SK-N-SH (cell line): ENCODE results near the gene RASL11B. TPM values are rescaled to one million over a fixed set of nuclear protein-coding genes. Genes with fewer than 3 reads are reported as not detected.

Source experiments
- CTCF ChIA-PET: fragments of 300-600, 350-600 bp; formaldehyde crosslinking; extraction: SDS; loops from one replicate; lab custom pipeline; 2021; lab: Yijun Ruan, JAX
- POLR2A ChIA-PET: fragments of 350-600 bp; sonication (Branson Sonifier 250); formaldehyde crosslinking; extraction: SDS; loops from one replicate; lab custom pipeline; 2020; ENCODE audit warnings: antibody characterized with exemption, inconsistent platforms; lab: Yijun Ruan, JAX
- DNase-seq: peaks from one replicate; pipeline ENCODE4 v3.0.0; 2012
- H2AFZ ChIP-seq: fragments of 200-600 bp; sonication (generic); 2 replicates; pipeline ENCODE4 v1.8.1; 2016; ENCODE audit warnings: antibody characterized with exemption, mild to moderate bottlenecking, low read depth
- H3F3A ChIP-seq: fragments of 200-600 bp; sonication (generic); replicated peaks from 2 replicates; pipeline ENCODE3; 2016; ENCODE audit warnings: antibody characterized with exemption, mild to moderate bottlenecking; ENCODE audit not compliant: insufficient read depth
- H3K27ac ChIP-seq, 2 experiments: fragments of 200-500 bp in 1 of 2; fragments of 200-600 bp in 1 of 2; sonication (Bioruptor generic) in 1 of 2; sonication (generic), shearing (Covaris generic) in 1 of 2; 2 replicates each; pipeline versions ENCODE4 v1.5.1 to v1.6.1; 2014 to 2016; ENCODE audit warnings: low read depth in 2 of 2, inconsistent platforms in 1 of 2, low read length in 1 of 2, mild to moderate bottlenecking in 1 of 2, mixed read lengths in 1 of 2
- H3K27me3 ChIP-seq: fragments of 200-600 bp; sonication (generic), shearing (Covaris generic); 2 replicates; pipeline ENCODE4 v1.6.1; 2016; ENCODE audit warnings: mixed run types; ENCODE audit not compliant: insufficient read depth
- H3K36me3 ChIP-seq, 2 experiments: fragments of 200-500 bp in 1 of 2; fragments of 200-600 bp in 1 of 2; sonication (Bioruptor generic) in 1 of 2; sonication (generic) in 1 of 2; replicated peaks in 1 of 2; 2 replicates each; pipeline versions ENCODE3 to v1.5.1; 2014 to 2016; ENCODE audit warnings: low read length in 1 of 2, mild to moderate bottlenecking in 1 of 2; ENCODE audit not compliant: insufficient read depth in 2 of 2, control insufficient read depth in 1 of 2
- H3K4me1 ChIP-seq, 2 experiments: fragments of 200-500 bp in 1 of 2; fragments of 200-600 bp in 1 of 2; sonication (Bioruptor generic) in 1 of 2; sonication (generic), shearing (Covaris generic) in 1 of 2; 2 replicates each; pipeline versions ENCODE4 v1.5.1 to v1.6.1; 2014 to 2016; ENCODE audit warnings: low read depth in 1 of 2, low read length in 1 of 2, mixed run types in 1 of 2; ENCODE audit not compliant: insufficient read depth in 2 of 2, control insufficient read depth in 1 of 2
- H3K4me2 ChIP-seq: fragments of 200-600 bp; sonication (generic), shearing (Covaris generic); 2 replicates; pipeline ENCODE4 v1.6.1; 2017; ENCODE audit warnings: mixed run types
- H3K4me3 ChIP-seq, 2 experiments: fragments of 200-500 bp in 1 of 2; fragments of 200-600 bp in 1 of 2; sonication (Bioruptor generic) in 1 of 2; sonication (generic), shearing (Covaris generic) in 1 of 2; 2 replicates each; pipeline versions ENCODE4 v1.5.1 to v1.8.1; 2014 to 2016; ENCODE audit warnings: low read depth in 2 of 2, inconsistent platforms in 1 of 2, low read length in 1 of 2, mild to moderate bottlenecking in 1 of 2, mixed read lengths in 1 of 2, moderate library complexity in 1 of 2
- H3K79me2 ChIP-seq: fragments of 200-600 bp; sonication (generic); 2 replicates; pipeline ENCODE4 v1.8.1; 2017; ENCODE audit warnings: mild to moderate bottlenecking; ENCODE audit not compliant: insufficient read depth
- H3K9ac ChIP-seq: fragments of 200-600 bp; sonication (generic); 2 replicates; pipeline ENCODE4 v1.6.1; 2017; ENCODE audit warnings: mixed run types
- H3K9me2 ChIP-seq: fragments of 200-600 bp; sonication (generic); 2 replicates; pipeline ENCODE4 v1.6.1; 2017; ENCODE audit warnings: mixed run types
- H3K9me3 ChIP-seq: fragments of 200-600 bp; sonication (generic); 2 replicates; pipeline ENCODE4 v1.6.1; 2017; ENCODE audit warnings: mixed run types, mild to moderate bottlenecking, moderate library complexity
- H4K20me1 ChIP-seq: fragments of 200-600 bp; sonication (generic); 2 replicates; pipeline ENCODE4 v1.6.1; 2017; ENCODE audit warnings: mild to moderate bottlenecking, mixed run types; ENCODE audit not compliant: insufficient read depth
- CHD2 ChIP-seq: fragments of 150-350 bp; IDR thresholded peaks from 2 replicates; pipeline ENCODE4 v1.6.1; 2018; ENCODE audit warnings: low read length; ENCODE audit not compliant: partially characterized antibody
- EP300 ChIP-seq, 2 experiments: IDR thresholded peaks; 2 replicates each; pipeline versions ENCODE4 v1.4.0 to v1.6.1; 2012; ENCODE audit warnings: borderline replicate concordance in 1 of 2, low read depth in 1 of 2, low read length in 1 of 2
- EZH2phosphoT487 ChIP-seq: fragments of 200-600 bp; sonication (generic); IDR thresholded peaks from 2 replicates; pipeline ENCODE4 v1.6.1; 2017; ENCODE audit warnings: low read depth, mixed run types, mild to moderate bottlenecking, antibody characterized with exemption, moderate library complexity, borderline replicate concordance
- FOSL2 ChIP-seq: IDR thresholded peaks from 2 replicates; pipeline ENCODE4 v1.4.0; 2012; ENCODE audit warnings: low read depth, mild to moderate bottlenecking, moderate library complexity, borderline replicate concordance
- FOXJ3 ChIP-seq: sonication (generic); formaldehyde crosslinking; IDR thresholded peaks from 2 replicates; pipeline ENCODE4 v1.5.1; 2020; ENCODE audit warnings: mild to moderate bottlenecking, missing genetic modification reagents
- FOXM1 ChIP-seq: IDR thresholded peaks from 2 replicates; pipeline ENCODE4 v1.4.0; 2012; ENCODE audit warnings: low read depth, mild to moderate bottlenecking
- GATA2 ChIP-seq: sonication (generic); formaldehyde crosslinking; IDR thresholded peaks from 2 replicates; pipeline ENCODE4 v1.5.0; 2020; ENCODE audit warnings: mild to moderate bottlenecking, missing genetic modification reagents
- MEF2A ChIP-seq: IDR thresholded peaks from 2 replicates; pipeline ENCODE4 v1.4.0; 2012; ENCODE audit warnings: low read depth, borderline replicate concordance
- NFIC ChIP-seq: IDR thresholded peaks from 2 replicates; pipeline ENCODE4 v1.4.0; 2012; ENCODE audit warnings: borderline replicate concordance
- NRF1 ChIP-seq: IDR thresholded peaks from 2 replicates; pipeline ENCODE4 v1.6.1; 2012; ENCODE audit warnings: low read depth, mild to moderate bottlenecking, low read length
- POLR2AphosphoS5 ChIP-seq: IDR thresholded peaks from 2 replicates; pipeline ENCODE4 v1.6.1; 2012; ENCODE audit warnings: low read depth, low read length
- RAD21 ChIP-seq: IDR thresholded peaks from 2 replicates; pipeline ENCODE4 v1.6.1; 2012; ENCODE audit warnings: mild to moderate bottlenecking, low read length
- RCOR1 ChIP-seq: fragments of 150-350 bp; IDR thresholded peaks from 2 replicates; pipeline ENCODE4 v1.6.1; 2017; ENCODE audit warnings: antibody characterized with exemption, low read length
- RXRA ChIP-seq: IDR thresholded peaks from 2 replicates; pipeline ENCODE4 v1.4.0; 2012; ENCODE audit warnings: low read depth, mild to moderate bottlenecking, borderline replicate concordance
- SMC3 ChIP-seq: IDR thresholded peaks from 2 replicates; pipeline ENCODE4 v1.6.1; 2012; ENCODE audit warnings: low read depth, low read length, improper control_type of control experiment
- TAF1 ChIP-seq: IDR thresholded peaks from 2 replicates; pipeline ENCODE4 v1.6.1; 2012; ENCODE audit warnings: low read depth, mild to moderate bottlenecking, low read length, moderate library complexity, borderline replicate concordance
- TCF12 ChIP-seq: IDR thresholded peaks from 2 replicates; pipeline ENCODE4 v1.4.0; 2012
- TEAD4 ChIP-seq: IDR thresholded peaks from 2 replicates; pipeline ENCODE4 v1.4.0; 2012; ENCODE audit warnings: mild to moderate bottlenecking, borderline replicate concordance; ENCODE audit not compliant: insufficient read depth
- WGBS: methylation state at CpG from one replicate; pipeline ENCODE4 v1.1.6; 2017; ENCODE audit warnings: low lambda C conversion rate; 5-methylcytosine and 5-hydroxymethylcytosine counted together
- polyA plus RNA-seq, 3 experiments: library from polyadenylated mRNA; depleted of rRNA; stranded (reverse); fragments of >200 nt; gene quantifications; 2 replicates each; pipeline ENCODE4 v1.2.3, GENCODE V29; 2012
- TF ChIP-seq, protein P1 (sequence below): IDR thresholded peaks from 2 replicates; pipeline ENCODE4 v1.4.0; 2012; ENCODE audit warnings: low read depth, borderline replicate concordance
- TF ChIP-seq, protein P2 (sequence below): fragments of 200-600 bp; sonication (generic); IDR thresholded peaks from 2 replicates; pipeline ENCODE4 v1.6.1; 2017; ENCODE audit warnings: antibody characterized with exemption, mild to moderate bottlenecking, moderate library complexity
- TF ChIP-seq, protein P3 (sequence below): IDR thresholded peaks from 2 replicates; pipeline ENCODE4 v1.4.0; 2012; ENCODE audit warnings: low read depth
- TF ChIP-seq, protein P4 (sequence below): fragments of 150-350 bp; IDR thresholded peaks from 2 replicates; pipeline ENCODE4 v1.6.1; 2017; ENCODE audit warnings: antibody characterized with exemption, low read length, low read depth, borderline replicate concordance

Gene RASL11B
- polyA plus RNA-seq, 1 of the 3 experiments (the other 2 are of a cell fraction): 0.54 TPM

DNA sequence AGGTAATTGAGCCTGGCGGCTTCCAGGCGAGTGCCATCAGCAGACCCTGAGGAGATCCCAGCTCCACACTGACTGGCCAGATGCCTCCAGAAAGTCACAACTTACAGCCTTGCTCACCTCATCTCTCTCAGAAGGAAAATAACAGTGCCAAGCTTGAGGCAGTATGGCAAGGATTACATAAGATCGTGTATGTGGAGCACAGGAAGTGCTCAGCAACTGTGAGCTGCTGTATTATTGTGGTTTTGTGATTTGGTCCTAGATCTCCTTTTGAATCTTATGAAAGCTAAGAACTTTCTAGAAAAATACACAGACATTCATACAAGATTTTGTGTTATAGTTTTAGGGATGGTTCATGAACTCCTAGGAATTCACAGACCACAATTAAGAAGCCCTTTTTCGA is 14.0 kb downstream of the RASL11B start:
- H3K79me2 ChIP-seq: no peaks in the 10 kb centered on the region
- no peak for DNase-seq
- H3K27me3 ChIP-seq: no peaks in the 10 kb centered on the region
- no peak overlapping the region for H3K27ac ChIP-seq
- no peak overlapping the region for H3K4me3 ChIP-seq
- CTCF ChIA-PET: interaction anchor here (0.7 to 1.1 kb wide), 3 partner anchors 36 to 86 kb away, joined by 3 to 4 read pairs (median 3); no protein-coding TSS in a partner anchor
- WGBS: 97% methylated on average over 4 of the region's 4 CpGs
- H3K4me2 ChIP-seq: no peak overlapping the region
- no peak overlapping the region for H3K9ac ChIP-seq
- no peaks in the 10 kb centered on the region for H3F3A ChIP-seq
- POLR2A ChIA-PET: no interaction called here
- peaks cover 0 to 38% of the 10 kb centered on the region in 2 experiments; a peak in 2 of 4 replicates for H3K4me1 ChIP-seq
- TF ChIP-seq TEAD4 (no peak), TCF12 (no peak), EZH2phosphoT487 (no peak), RAD21 (no peak), RCOR1 (no peak), NFIC (no peak), RXRA (no peak), CHD2 (no peak), GATA2 (CRISPR knock-in tag) (no peak), FOSL2 (no peak), NRF1 (no peak), FOXM1 (no peak), EP300 (IDR thresholded peaks at IDR 0.05; ENCODE audit: borderline replicate concordance in 1 of 2, low read depth in 1 of 2, low read length in 1 of 2) (no peak)
- TF ChIP-seq, protein P1, sequence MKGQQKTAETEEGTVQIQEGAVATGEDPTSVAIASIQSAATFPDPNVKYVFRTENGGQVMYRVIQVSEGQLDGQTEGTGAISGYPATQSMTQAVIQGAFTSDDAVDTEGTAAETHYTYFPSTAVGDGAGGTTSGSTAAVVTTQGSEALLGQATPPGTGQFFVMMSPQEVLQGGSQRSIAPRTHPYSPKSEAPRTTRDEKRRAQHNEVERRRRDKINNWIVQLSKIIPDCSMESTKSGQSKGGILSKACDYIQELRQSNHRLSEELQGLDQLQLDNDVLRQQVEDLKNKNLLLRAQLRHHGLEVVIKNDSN: no peak
- no peaks in the 10 kb centered on the region for H4K20me1 ChIP-seq
- H2AFZ ChIP-seq: no peak overlapping the region
- no peaks in the 10 kb centered on the region for H3K9me3 ChIP-seq
- no peaks in the 10 kb centered on the region for H3K36me3 ChIP-seq
- no peaks in the 10 kb centered on the region for H3K9me2 ChIP-seq

DNA sequence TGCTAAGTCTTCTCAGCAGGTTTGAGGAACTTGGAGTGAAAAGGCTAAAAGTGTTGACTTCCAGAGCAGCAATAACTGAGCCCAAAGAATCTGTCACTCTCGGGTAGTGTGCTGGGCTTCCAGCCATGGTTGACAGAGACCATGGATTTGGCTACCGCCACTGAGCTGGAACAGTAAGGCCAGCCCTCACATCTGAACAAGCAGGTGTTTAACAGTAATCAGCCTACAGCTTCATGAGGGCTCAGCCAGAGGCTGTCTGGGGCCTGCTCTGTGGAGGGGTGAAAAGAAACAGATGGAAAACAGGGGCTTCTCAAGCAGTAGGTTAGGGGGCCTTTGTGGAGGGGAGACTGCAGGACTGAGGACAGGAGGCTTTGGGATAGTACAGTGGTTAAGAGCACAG is 14.9 kb downstream of the RASL11B start:
- H3F3A ChIP-seq: no peaks in the 10 kb centered on the region
- no peaks in the 10 kb centered on the region for H3K79me2 ChIP-seq
- no peaks in the 10 kb centered on the region for H3K9me3 ChIP-seq
- H2AFZ ChIP-seq: no peak overlapping the region
- H3K9ac ChIP-seq: no peak overlapping the region
- no peaks in the 10 kb centered on the region for H3K9me2 ChIP-seq
- WGBS: 88% methylated on average over 2 of the region's 2 CpGs
- no peaks in the 10 kb centered on the region for H3K36me3 ChIP-seq
- H3K4me1 ChIP-seq: peaks cover 0 to 32% of the 10 kb centered on the region in 2 experiments; a peak in 1 of 4 replicates
- no peaks in the 10 kb centered on the region for H3K27me3 ChIP-seq
- no peak overlapping the region for H3K4me3 ChIP-seq
- no peak for TF ChIP-seq RXRA
- no peak for TF ChIP-seq SMC3
- TF ChIP-seq, protein P2, sequence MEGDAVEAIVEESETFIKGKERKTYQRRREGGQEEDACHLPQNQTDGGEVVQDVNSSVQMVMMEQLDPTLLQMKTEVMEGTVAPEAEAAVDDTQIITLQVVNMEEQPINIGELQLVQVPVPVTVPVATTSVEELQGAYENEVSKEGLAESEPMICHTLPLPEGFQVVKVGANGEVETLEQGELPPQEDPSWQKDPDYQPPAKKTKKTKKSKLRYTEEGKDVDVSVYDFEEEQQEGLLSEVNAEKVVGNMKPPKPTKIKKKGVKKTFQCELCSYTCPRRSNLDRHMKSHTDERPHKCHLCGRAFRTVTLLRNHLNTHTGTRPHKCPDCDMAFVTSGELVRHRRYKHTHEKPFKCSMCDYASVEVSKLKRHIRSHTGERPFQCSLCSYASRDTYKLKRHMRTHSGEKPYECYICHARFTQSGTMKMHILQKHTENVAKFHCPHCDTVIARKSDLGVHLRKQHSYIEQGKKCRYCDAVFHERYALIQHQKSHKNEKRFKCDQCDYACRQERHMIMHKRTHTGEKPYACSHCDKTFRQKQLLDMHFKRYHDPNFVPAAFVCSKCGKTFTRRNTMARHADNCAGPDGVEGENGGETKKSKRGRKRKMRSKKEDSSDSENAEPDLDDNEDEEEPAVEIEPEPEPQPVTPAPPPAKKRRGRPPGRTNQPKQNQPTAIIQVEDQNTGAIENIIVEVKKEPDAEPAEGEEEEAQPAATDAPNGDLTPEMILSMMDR: no peak
- TF ChIP-seq, protein P3, sequence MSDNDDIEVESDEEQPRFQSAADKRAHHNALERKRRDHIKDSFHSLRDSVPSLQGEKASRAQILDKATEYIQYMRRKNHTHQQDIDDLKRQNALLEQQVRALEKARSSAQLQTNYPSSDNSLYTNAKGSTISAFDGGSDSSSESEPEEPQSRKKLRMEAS: no peak
- TF ChIP-seq TCF12: no peak
- no peak for TF ChIP-seq GATA2 (CRISPR knock-in tag)
- TF ChIP-seq RCOR1: no peak
- TF ChIP-seq EZH2phosphoT487: no peak
- TF ChIP-seq NRF1: no peak
- no peak for TF ChIP-seq TEAD4
- no peak for TF ChIP-seq FOXM1
- no peak for TF ChIP-seq FOXJ3 (CRISPR knock-in tag)
- no peak for TF ChIP-seq EP300 (IDR thresholded peaks at IDR 0.05; ENCODE audit: borderline replicate concordance in 1 of 2, low read depth in 1 of 2, low read length in 1 of 2)
- TF ChIP-seq, protein P1: no peak
- TF ChIP-seq CHD2: no peak
- TF ChIP-seq POLR2AphosphoS5: no peak
- TF ChIP-seq, protein P4, sequence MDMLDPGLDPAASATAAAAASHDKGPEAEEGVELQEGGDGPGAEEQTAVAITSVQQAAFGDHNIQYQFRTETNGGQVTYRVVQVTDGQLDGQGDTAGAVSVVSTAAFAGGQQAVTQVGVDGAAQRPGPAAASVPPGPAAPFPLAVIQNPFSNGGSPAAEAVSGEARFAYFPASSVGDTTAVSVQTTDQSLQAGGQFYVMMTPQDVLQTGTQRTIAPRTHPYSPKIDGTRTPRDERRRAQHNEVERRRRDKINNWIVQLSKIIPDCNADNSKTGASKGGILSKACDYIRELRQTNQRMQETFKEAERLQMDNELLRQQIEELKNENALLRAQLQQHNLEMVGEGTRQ: no peak
- TF ChIP-seq MEF2A: no peak
- no peak for TF ChIP-seq TAF1
- H3K4me2 ChIP-seq: no peak overlapping the region
- ChIA-PET POLR2A (no interaction called here), CTCF (interaction anchor here (1.9 kb wide), 1 partner anchor 34 kb away, joined by 7 read pairs; no protein-coding TSS in a partner anchor)
- no peak for DNase-seq
- peak overlapping the region in 1 of 2 experiments; percentile 25; a peak in 1 of 4 replicates for H3K27ac ChIP-seq
- no peaks in the 10 kb centered on the region for H4K20me1 ChIP-seq
